MCF 10A (cell line): Measurements from ENCODE around the gene DPPA2. TPM values are rescaled to one million over a fixed set of nuclear protein-coding genes. Genes with fewer than 3 reads are reported as not detected.
"Not testable (repeated sequence)": the region's sequence is repeated elsewhere in the genome, so short reads cannot be mapped to it uniquely, and the experiment has no call there.

Experiments used
- Bru-seq: library from RNA; stranded (reverse); fragments of 400-500 nt; gene quantifications from one replicate; lab custom pipeline; 2021; lab: Mats Ljungman, UMichigan
- BruChase-seq, 2 experiments: library from RNA; stranded (reverse); fragments of 400-500 nt; gene quantifications; one replicate each; lab custom pipeline; 2021; lab: Mats Ljungman, UMichigan
- BruUV-seq: library from RNA; stranded (reverse); fragments of 400-500 nt; replicated peaks from 2 replicates; lab custom pipeline; 2021; lab: Mats Ljungman, UMichigan
- CTCF ChIA-PET: fragments of 300-600 bp; sonication (Branson Sonifier 250); formaldehyde crosslinking; extraction: SDS; loops from one replicate; lab custom pipeline; 2021; ENCODE audit warnings: antibody characterized with exemption, inconsistent platforms; lab: Yijun Ruan, JAX
- POLR2A ChIA-PET: fragments of 300-600, 350-650 bp; sonication (Branson Sonifier 250); formaldehyde crosslinking; extraction: SDS; loops from one replicate; lab custom pipeline; 2020; ENCODE audit warnings: antibody characterized with exemption, inconsistent platforms; lab: Yijun Ruan, JAX
- DNase-seq: peaks from one replicate; pipeline ENCODE4 v3.0.0-alpha.2; 2018; ENCODE audit not compliant: unreplicated experiment
- H3K27ac Mint-ChIP-seq: one replicate; pipeline ENCODE4 v1.8.0; 2022; ENCODE audit warnings: mild to moderate bottlenecking, low read depth, mixed read lengths; ENCODE audit not compliant: unreplicated experiment
- H3K27me3 Mint-ChIP-seq: one replicate; pipeline ENCODE4 v1.8.0; 2022; ENCODE audit warnings: mixed read lengths; ENCODE audit not compliant: insufficient read depth, unreplicated experiment
- H3K36me3 Mint-ChIP-seq: one replicate; pipeline ENCODE4 v1.8.0; 2022; ENCODE audit warnings: mild to moderate bottlenecking, moderate library complexity, mixed read lengths; ENCODE audit not compliant: insufficient read depth, unreplicated experiment
- H3K4me1 Mint-ChIP-seq: one replicate; pipeline ENCODE4 v1.8.0; 2022; ENCODE audit warnings: mixed read lengths; ENCODE audit not compliant: insufficient read depth, unreplicated experiment
- H3K4me3 Mint-ChIP-seq: one replicate; pipeline ENCODE4 v1.8.0; 2022; ENCODE audit warnings: mild to moderate bottlenecking, moderate library complexity, mixed read lengths; ENCODE audit not compliant: unreplicated experiment
- H3K9me3 Mint-ChIP-seq: one replicate; pipeline ENCODE4 v1.8.0; 2022; ENCODE audit warnings: mixed read lengths; ENCODE audit not compliant: unreplicated experiment
- intact Hi-C: fragments of 100-400 bp; cut with micrococcal nuclease; formaldehyde crosslinking; loops from 2 replicates; pipeline ENCODE4 v1.14.1; 2022
- long read RNA-seq: library from polyadenylated mRNA; stranded (forward); transcript quantifications from one replicate; pipeline ENCODE4 v2.0.0, GENCODE V29; 2022
- total RNA-seq: library from RNA; stranded (reverse); gene quantifications from 2 replicates; pipeline ENCODE4 v1.2.3, GENCODE V29; 2022
- TF ChIP-seq, protein P1 (sequence below): fragments of 200-600 bp; IDR thresholded peaks from one replicate; pipeline ENCODE4 v1.8.0; 2022; ENCODE audit warnings: antibody characterized with exemption, mild to moderate bottlenecking; ENCODE audit not compliant: unreplicated experiment

DPPA2 gene, protein sequence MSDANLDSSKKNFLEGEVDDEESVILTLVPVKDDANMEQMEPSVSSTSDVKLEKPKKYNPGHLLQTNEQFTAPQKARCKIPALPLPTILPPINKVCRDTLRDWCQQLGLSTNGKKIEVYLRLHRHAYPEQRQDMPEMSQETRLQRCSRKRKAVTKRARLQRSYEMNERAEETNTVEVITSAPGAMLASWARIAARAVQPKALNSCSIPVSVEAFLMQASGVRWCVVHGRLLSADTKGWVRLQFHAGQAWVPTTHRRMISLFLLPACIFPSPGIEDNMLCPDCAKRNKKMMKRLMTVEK
- total RNA-seq (not detected in 2 replicates), Bru-seq, nascent RNA (not detected), BruChase-seq, experiment 1, labeled RNA remaining after a 6-hour chase (not detected), BruChase-seq, experiment 2, labeled RNA remaining after a 2-hour chase (not detected)
- long read RNA-seq: 0 reads

DNA sequence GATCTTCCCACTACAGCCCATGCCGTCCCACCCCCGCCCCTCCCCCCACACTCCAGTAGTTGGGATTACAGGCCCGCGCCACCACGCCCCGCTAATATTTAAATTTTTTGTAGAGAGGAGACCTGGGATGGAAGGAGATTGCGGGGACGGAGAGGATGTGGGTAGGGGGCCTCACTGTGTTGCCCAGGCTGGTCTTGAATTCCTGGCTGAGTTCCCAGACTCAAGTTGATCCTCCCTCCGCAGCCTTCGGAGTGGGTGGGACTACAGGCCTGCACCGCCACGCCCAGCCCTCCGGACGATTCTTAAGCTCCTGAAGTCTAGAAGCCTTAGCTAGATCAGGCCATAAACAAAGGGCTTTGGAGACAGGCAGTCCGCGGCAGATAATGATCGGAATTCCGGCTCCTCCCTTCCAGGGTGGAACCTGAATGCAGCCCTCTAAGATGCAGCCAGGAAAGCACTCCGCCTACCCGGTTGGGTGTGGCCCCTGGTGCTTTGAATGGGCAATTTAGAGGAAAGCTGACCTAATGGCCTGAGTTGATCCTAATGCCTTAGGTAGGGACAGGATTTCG, at the start of gene DPPA2:
TSS of gene DPPA2 (minus strand) at position 356 of the 569 bp plus-strand sequence. CDS start 1,975 bp downstream, outside the sequence.
- Mint-ChIP-seq H3K36me3 (no peaks in the 10 kb centered on the region), H3K4me3 (no peak within 1 kb of the TSS), H3K4me1 (no peaks in the 10 kb centered on the region), H3K27ac (no peak within 1 kb of the TSS), H3K27me3 (no peaks in the 10 kb centered on the region), H3K9me3 (no peaks in the 10 kb centered on the region)
- DNase-seq: no peak
- POLR2A ChIA-PET: no interaction called here
- no TSS peak for BruUV-seq
- intact Hi-C loops: no loop called here
- TF ChIP-seq, protein P1, sequence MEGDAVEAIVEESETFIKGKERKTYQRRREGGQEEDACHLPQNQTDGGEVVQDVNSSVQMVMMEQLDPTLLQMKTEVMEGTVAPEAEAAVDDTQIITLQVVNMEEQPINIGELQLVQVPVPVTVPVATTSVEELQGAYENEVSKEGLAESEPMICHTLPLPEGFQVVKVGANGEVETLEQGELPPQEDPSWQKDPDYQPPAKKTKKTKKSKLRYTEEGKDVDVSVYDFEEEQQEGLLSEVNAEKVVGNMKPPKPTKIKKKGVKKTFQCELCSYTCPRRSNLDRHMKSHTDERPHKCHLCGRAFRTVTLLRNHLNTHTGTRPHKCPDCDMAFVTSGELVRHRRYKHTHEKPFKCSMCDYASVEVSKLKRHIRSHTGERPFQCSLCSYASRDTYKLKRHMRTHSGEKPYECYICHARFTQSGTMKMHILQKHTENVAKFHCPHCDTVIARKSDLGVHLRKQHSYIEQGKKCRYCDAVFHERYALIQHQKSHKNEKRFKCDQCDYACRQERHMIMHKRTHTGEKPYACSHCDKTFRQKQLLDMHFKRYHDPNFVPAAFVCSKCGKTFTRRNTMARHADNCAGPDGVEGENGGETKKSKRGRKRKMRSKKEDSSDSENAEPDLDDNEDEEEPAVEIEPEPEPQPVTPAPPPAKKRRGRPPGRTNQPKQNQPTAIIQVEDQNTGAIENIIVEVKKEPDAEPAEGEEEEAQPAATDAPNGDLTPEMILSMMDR: no peak
- CTCF ChIA-PET: no interaction called here

DNA sequence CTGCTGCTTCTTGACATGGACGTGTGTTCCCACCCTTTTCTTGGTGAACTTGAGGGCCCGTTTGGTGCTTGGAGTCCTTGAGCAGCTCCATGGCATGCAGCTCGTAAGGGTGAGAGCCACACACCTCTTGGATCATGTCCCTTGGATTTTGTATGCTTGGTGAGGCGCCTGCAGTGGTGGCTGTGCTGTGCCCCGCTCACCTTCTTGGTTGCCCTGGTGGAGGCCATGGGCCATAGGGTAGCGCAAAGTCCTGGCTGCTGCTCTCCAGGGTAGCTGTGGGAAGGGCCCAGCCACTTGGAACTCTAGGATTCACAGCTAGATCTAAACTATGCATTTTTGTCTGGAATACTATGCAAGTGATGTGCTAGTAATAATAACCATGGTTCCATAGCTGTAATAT, 47.8 kb upstream of the DPPA2 start:
- H3K9me3 Mint-ChIP-seq: no peaks in the 10 kb centered on the region
- no peaks in the 10 kb centered on the region for H3K27me3 Mint-ChIP-seq
- intact Hi-C loops: no loop called here
- no peak for DNase-seq
- ChIA-PET CTCF (no interaction called here), POLR2A (interaction anchor here (0.9 kb wide), 1 partner anchor 28 kb away, joined by 3 read pairs; no protein-coding TSS in a partner anchor)
- H3K4me3 Mint-ChIP-seq: no peak overlapping the region
- H3K4me1 Mint-ChIP-seq: no peaks in the 10 kb centered on the region
- TF ChIP-seq, protein P1: no peak
- no peaks in the 10 kb centered on the region for H3K36me3 Mint-ChIP-seq
- BruUV-seq: no TSS peak
- H3K27ac Mint-ChIP-seq: no peak overlapping the region

DNA sequence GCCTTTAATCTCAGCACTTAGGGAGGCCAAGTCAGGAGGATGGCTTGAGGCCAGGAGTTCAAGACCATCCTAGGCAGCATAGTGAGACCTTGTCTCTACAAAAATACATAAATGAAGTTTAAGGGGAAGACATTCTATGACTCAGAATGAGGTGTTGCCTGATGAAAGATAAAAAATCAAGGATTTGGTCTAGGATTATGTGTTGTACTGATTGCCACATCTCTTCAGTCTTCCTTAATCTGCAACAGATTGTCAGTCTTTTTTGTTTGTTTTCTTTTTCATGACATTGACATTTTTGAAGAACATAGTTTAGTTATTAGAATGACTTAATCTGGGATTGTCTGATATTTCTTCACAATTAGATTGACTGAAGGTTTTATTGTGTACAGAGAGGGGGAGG, 47.3 kb upstream of the DPPA2 start:
- TF ChIP-seq, protein P1: no peak
- BruUV-seq: no TSS peak
- Mint-ChIP-seq H3K4me1 (no peaks in the 10 kb centered on the region), H3K4me3 (no peak overlapping the region), H3K36me3 (no peaks in the 10 kb centered on the region), H3K27me3 (no peaks in the 10 kb centered on the region), H3K9me3 (no peaks in the 10 kb centered on the region), H3K27ac (no peak overlapping the region)
- ChIA-PET CTCF (no interaction called here), POLR2A (no interaction called here)
- intact Hi-C loops: no loop called here
- no peak for DNase-seq

DNA sequence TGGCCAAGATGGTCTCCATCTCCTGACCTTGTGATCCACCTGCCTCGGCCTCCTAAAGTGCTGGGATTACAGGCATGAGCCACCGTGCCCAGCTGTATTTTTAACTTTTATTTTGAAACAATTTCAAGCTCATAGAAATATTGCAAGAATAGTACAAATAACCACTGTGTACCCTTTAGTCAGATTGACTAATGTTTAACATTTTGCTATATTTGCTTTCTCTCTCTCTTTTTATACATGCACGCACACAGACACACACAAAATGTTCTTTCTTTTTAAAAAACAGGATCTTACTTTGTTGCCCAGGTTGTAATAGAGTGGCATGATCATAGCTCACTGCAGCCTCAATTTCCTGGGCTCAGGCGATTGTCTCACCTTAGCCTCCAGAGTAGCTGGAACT, 46.5 kb upstream of the DPPA2 start:
- no peak overlapping the region for H3K27ac Mint-ChIP-seq
- no TSS peak for BruUV-seq

DNA sequence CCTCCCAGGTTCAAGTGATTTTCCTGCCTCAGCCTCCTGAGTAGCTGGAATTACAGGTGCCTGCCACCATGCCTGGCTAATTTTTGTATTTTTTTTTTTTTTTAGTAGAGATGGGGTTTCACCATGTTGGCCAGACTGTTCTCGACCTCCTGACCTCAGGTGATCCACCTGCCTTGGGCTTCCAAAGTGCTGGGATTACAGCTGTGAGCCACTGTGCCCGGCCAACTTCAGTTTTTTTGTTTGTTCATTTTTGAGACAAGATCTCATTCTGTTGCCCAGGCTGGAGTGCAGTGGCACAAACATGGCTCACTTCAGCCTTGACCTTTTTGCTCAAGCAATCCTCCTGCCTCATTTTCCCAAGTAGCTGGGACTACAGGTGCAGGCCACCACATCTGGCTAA, 42.5 kb upstream of the DPPA2 start:
- H3K27me3 Mint-ChIP-seq, H3K36me3 Mint-ChIP-seq, intact Hi-C loops, H3K9me3 Mint-ChIP-seq, H3K4me3 Mint-ChIP-seq, POLR2A ChIA-PET, H3K4me1 Mint-ChIP-seq, H3K27ac Mint-ChIP-seq, DNase-seq, BruUV-seq: not testable (repeated sequence)
- CTCF ChIA-PET: interaction anchor here (0.6 kb wide), 1 partner anchor 1542 kb away, joined by 3 read pairs; no protein-coding TSS in a partner anchor

More for the DNA sequence above, 46.5 kb upstream of the DPPA2 start:
- H3K36me3 Mint-ChIP-seq: no peaks in the 10 kb centered on the region
- no peaks in the 10 kb centered on the region for H3K27me3 Mint-ChIP-seq
- H3K4me3 Mint-ChIP-seq: no peak overlapping the region
- ChIA-PET POLR2A (no interaction called here), CTCF (interaction anchor here (0.7 to 0.8 kb wide), 2 partner anchors 37 to 1571 kb away, joined by 3 to 4 read pairs; no protein-coding TSS in a partner anchor)
- H3K4me1 Mint-ChIP-seq: no peaks in the 10 kb centered on the region
- DNase-seq: no peak
- intact Hi-C loops: no loop called here
- TF ChIP-seq, protein P1: no peak
- no peaks in the 10 kb centered on the region for H3K9me3 Mint-ChIP-seq
